Measurements from ENCODE around the gene GNB1L.
"Not testable (repeated sequence)": the region's sequence is repeated elsewhere in the genome, so short reads cannot be mapped to it uniquely, and the experiment has no call there.

GNB1L gene

GRCh38 chr22:19837915-19838314 is 16.8 kb downstream of the GNB1L start:
- H3K4me3 ChIP-seq, result no peak overlapping the region
- H3K9ac ChIP-seq (ENCODE audit: insufficient read length), result no peak overlapping the region
- H3K36me3 ChIP-seq (ENCODE audit: insufficient read depth, low read length), result no peaks in the 10 kb centered on the region
- TF ChIP-seq FOXP2 (optimal IDR thresholded peaks at IDR 0.05; ENCODE audit: control extremely low read depth, extremely low read length, insufficient read depth), result no peak
- TF ChIP-seq EZH2 (IDR thresholded peaks at IDR 0.05), result no peak
- no peak for TF ChIP-seq POLR2AphosphoS5 (IDR thresholded peaks at IDR 0.05; ENCODE audit: borderline replicate concordance, low read depth, low read length)
- H3K27ac ChIP-seq, result no peak overlapping the region
- no peak for DNase-seq (ENCODE audit: low read depth, low spot score)
- no peaks in the 10 kb centered on the region for H3K9me3 ChIP-seq (ENCODE audit: low read depth, low read length)

GRCh38 chr22:19836512-19836911 is 18.2 kb downstream of the GNB1L start:
- Histone ChIP-seq H3K9ac (ENCODE audit: insufficient read length) (peak overlapping the region; percentile 5), H3K9me3 (ENCODE audit: low read depth, low read length) (no peaks in the 10 kb centered on the region), H3K36me3 (ENCODE audit: insufficient read depth, low read length) (no peaks in the 10 kb centered on the region), H3K4me3 (peak overlapping the region; percentile 2; the same call in 1 of the 2 replicates), H3K27ac (peak overlapping the region; percentile 87)
- TF ChIP-seq FOXP2 (optimal IDR thresholded peaks at IDR 0.05; ENCODE audit: control extremely low read depth, extremely low read length, insufficient read depth), result no peak
- TF ChIP-seq EZH2 (IDR thresholded peaks at IDR 0.05), result no peak
- TF ChIP-seq POLR2AphosphoS5 (IDR thresholded peaks at IDR 0.05; ENCODE audit: borderline replicate concordance, low read depth, low read length), result no peak
- no peak for DNase-seq (ENCODE audit: low read depth, low spot score)

GRCh38 chr22:19834599-19834998 is 20.1 kb downstream of the GNB1L start:
- H3K9me3 ChIP-seq (ENCODE audit: low read depth, low read length), result no peaks in the 10 kb centered on the region
- H3K4me3 ChIP-seq, result no peak overlapping the region
- H3K27ac ChIP-seq, result no peak overlapping the region; the same call in 1 of the 2 replicates
- DNase-seq (ENCODE audit: low read depth, low spot score), result no peak
- no peak overlapping the region for H3K9ac ChIP-seq (ENCODE audit: insufficient read length)
- H3K36me3 ChIP-seq (ENCODE audit: insufficient read depth, low read length), result no peaks in the 10 kb centered on the region
- TF ChIP-seq POLR2AphosphoS5 (IDR thresholded peaks at IDR 0.05; ENCODE audit: borderline replicate concordance, low read depth, low read length) (no peak), EZH2 (IDR thresholded peaks at IDR 0.05) (no peak), FOXP2 (optimal IDR thresholded peaks at IDR 0.05; ENCODE audit: control extremely low read depth, extremely low read length, insufficient read depth) (no peak)

GRCh38 chr22:19833327-19833726 is 21.3 kb downstream of the GNB1L start:
- not testable (repeated sequence) for H3K9me3 ChIP-seq (ENCODE audit: low read depth, low read length)

GRCh38 chr22:19832476-19833108 is 22.1 kb downstream of the GNB1L start:
- H3K9ac ChIP-seq (ENCODE audit: insufficient read length), result no peak overlapping the region
- H3K36me3 ChIP-seq (ENCODE audit: insufficient read depth, low read length), result no peaks in the 10 kb centered on the region
- DNase-seq (ENCODE audit: low read depth, low spot score), result no peak
- TF ChIP-seq EZH2 (IDR thresholded peaks at IDR 0.05), result no peak
- no peak for TF ChIP-seq FOXP2 (optimal IDR thresholded peaks at IDR 0.05; ENCODE audit: control extremely low read depth, extremely low read length, insufficient read depth)
- TF ChIP-seq POLR2AphosphoS5 (IDR thresholded peaks at IDR 0.05; ENCODE audit: borderline replicate concordance, low read depth, low read length), result no peak
- H3K27ac ChIP-seq, result no peak overlapping the region
- H3K4me3 ChIP-seq, result no peak overlapping the region
- H3K9me3 ChIP-seq (ENCODE audit: low read depth, low read length), result no peaks in the 10 kb centered on the region

More at GRCh38 chr22:19833327-19833726, 21.3 kb downstream of the GNB1L start:
- DNase-seq (ENCODE audit: low read depth, low spot score); H3K9ac ChIP-seq (ENCODE audit: insufficient read length); H3K4me3 ChIP-seq; H3K36me3 ChIP-seq (ENCODE audit: insufficient read depth, low read length); H3K27ac ChIP-seq: not testable (repeated sequence)

- H3K36me3 ChIP-seq (ENCODE audit: insufficient read depth, low read length); H3K27ac ChIP-seq; DNase-seq (ENCODE audit: low read depth, low spot score); H3K9ac ChIP-seq (ENCODE audit: insufficient read length); H3K9me3 ChIP-seq (ENCODE audit: low read depth, low read length); H3K4me3 ChIP-seq: not testable (repeated sequence)
Measured at GRCh38 chr22:19831979-19832378, 22.7 kb downstream of the GNB1L start.

GRCh38 chr22:19831016-19831415 is 23.7 kb downstream of the GNB1L start:
- DNase-seq (ENCODE audit: low read depth, low spot score), result no peak
- H3K4me3 ChIP-seq, result no peak overlapping the region
- no peaks in the 10 kb centered on the region for H3K9me3 ChIP-seq (ENCODE audit: low read depth, low read length)
- no peak overlapping the region for H3K9ac ChIP-seq (ENCODE audit: insufficient read length)
- TF ChIP-seq FOXP2 (optimal IDR thresholded peaks at IDR 0.05; ENCODE audit: control extremely low read depth, extremely low read length, insufficient read depth), result no peak
- no peak for TF ChIP-seq POLR2AphosphoS5 (IDR thresholded peaks at IDR 0.05; ENCODE audit: borderline replicate concordance, low read depth, low read length)
- no peak for TF ChIP-seq EZH2 (IDR thresholded peaks at IDR 0.05)
- no peak overlapping the region for H3K27ac ChIP-seq
- H3K36me3 ChIP-seq (ENCODE audit: insufficient read depth, low read length), result no peaks in the 10 kb centered on the region

GRCh38 chr22:19828035-19828401 is 26.7 kb downstream of the GNB1L start:
- no peaks in the 10 kb centered on the region for H3K9me3 ChIP-seq (ENCODE audit: low read depth, low read length)
- H3K4me3 ChIP-seq, result no peak overlapping the region
- no peak for DNase-seq (ENCODE audit: low read depth, low spot score)
- TF ChIP-seq POLR2AphosphoS5 (IDR thresholded peaks at IDR 0.05; ENCODE audit: borderline replicate concordance, low read depth, low read length) (no peak), EZH2 (IDR thresholded peaks at IDR 0.05) (no peak)
- no peak overlapping the region for H3K9ac ChIP-seq (ENCODE audit: insufficient read length)
- H3K36me3 ChIP-seq (ENCODE audit: insufficient read depth, low read length), result no peaks in the 10 kb centered on the region
- H3K27ac ChIP-seq, result no peak overlapping the region

- no peak overlapping the region for H3K4me3 ChIP-seq
- no peaks in the 10 kb centered on the region for H3K36me3 ChIP-seq (ENCODE audit: insufficient read depth, low read length)
- no peak for DNase-seq (ENCODE audit: low read depth, low spot score)
- H3K27ac ChIP-seq, result no peak overlapping the region
- H3K9ac ChIP-seq (ENCODE audit: insufficient read length), result no peak overlapping the region
- TF ChIP-seq EZH2 (IDR thresholded peaks at IDR 0.05) (no peak), FOXP2 (optimal IDR thresholded peaks at IDR 0.05; ENCODE audit: control extremely low read depth, extremely low read length, insufficient read depth) (no peak), POLR2AphosphoS5 (IDR thresholded peaks at IDR 0.05; ENCODE audit: borderline replicate concordance, low read depth, low read length) (no peak)
- no peaks in the 10 kb centered on the region for H3K9me3 ChIP-seq (ENCODE audit: low read depth, low read length)
Measured at GRCh38 chr22:19827341-19828034, 27.2 kb downstream of the GNB1L start.

Data from SK-N-MC (cell line).